ENCODE measurements around the gene MRPL24.
"Not testable (repeated sequence)": the region's sequence is repeated elsewhere in the genome, so short reads cannot be mapped to it uniquely, and the experiment has no call there.

Gene MRPL24

DNA sequence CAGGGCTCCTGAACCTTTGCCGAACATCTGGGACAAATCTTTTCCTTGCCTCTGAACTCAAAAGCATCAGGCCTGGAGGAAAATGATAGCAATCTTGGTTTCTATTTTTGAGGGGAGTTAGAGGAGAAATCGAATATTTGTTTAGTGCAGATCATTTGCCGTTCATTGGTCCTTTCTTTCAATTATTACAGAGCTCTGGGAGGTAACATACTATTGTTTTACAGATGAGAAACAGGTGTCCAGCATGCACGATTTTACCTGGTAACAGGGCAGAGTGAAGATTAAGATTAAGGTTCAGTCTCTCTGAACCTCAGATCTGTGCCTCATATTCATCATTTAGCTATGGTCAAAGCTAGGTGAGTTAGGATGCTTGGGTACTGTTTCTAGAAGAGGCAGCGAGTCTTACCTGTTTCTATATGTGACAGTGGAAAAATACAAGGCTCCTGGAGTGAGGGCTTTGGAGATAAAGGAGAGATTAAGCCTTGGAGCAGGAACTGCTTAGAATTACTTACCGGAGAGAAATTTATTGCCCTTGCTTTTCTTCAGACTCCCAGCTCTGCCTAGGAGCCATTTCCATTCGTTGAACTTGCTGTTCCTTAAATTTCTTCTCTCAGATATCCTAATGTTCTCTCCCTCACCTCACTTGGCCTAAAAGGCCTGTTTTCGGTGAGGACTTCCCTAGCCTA, 27.9 kb upstream of the MRPL24 start:
- H3K27me3 ChIP-seq (ENCODE audit: control insufficient read depth, insufficient read depth, low read length): no peaks in the 10 kb centered on the region
- no peak overlapping the region for H3K27ac ChIP-seq (ENCODE audit: low read depth, low read length)
- peak overlapping the region; percentile 82 for H3K9ac ChIP-seq (ENCODE audit: low read length)
- peaks cover 8% of the 10 kb centered on the region for H3K36me3 ChIP-seq (ENCODE audit: control insufficient read depth, insufficient read depth, low read length)
- H3K4me3 ChIP-seq (ENCODE audit: low read length): peak overlapping the region; percentile 90
- H3K4me1 ChIP-seq (ENCODE audit: control insufficient read depth, insufficient read depth, low read length): peaks cover 35% of the 10 kb centered on the region

- no peaks in the 10 kb centered on the region for H3K27me3 ChIP-seq (ENCODE audit: control insufficient read depth, insufficient read depth, low read length)
- H3K9ac ChIP-seq (ENCODE audit: low read length): peak overlapping the region; percentile 82
- peaks cover 31% of the 10 kb centered on the region for H3K4me1 ChIP-seq (ENCODE audit: control insufficient read depth, insufficient read depth, low read length)
- H3K4me3 ChIP-seq (ENCODE audit: low read length): peak overlapping the region; percentile 90
- peaks cover 8% of the 10 kb centered on the region for H3K36me3 ChIP-seq (ENCODE audit: control insufficient read depth, insufficient read depth, low read length)
- H3K27ac ChIP-seq (ENCODE audit: low read depth, low read length): peak overlapping the region; percentile 90
Measured at GRCh38 chr1:156767879-156768604, 27.2 kb upstream of the MRPL24 start.

DNA sequence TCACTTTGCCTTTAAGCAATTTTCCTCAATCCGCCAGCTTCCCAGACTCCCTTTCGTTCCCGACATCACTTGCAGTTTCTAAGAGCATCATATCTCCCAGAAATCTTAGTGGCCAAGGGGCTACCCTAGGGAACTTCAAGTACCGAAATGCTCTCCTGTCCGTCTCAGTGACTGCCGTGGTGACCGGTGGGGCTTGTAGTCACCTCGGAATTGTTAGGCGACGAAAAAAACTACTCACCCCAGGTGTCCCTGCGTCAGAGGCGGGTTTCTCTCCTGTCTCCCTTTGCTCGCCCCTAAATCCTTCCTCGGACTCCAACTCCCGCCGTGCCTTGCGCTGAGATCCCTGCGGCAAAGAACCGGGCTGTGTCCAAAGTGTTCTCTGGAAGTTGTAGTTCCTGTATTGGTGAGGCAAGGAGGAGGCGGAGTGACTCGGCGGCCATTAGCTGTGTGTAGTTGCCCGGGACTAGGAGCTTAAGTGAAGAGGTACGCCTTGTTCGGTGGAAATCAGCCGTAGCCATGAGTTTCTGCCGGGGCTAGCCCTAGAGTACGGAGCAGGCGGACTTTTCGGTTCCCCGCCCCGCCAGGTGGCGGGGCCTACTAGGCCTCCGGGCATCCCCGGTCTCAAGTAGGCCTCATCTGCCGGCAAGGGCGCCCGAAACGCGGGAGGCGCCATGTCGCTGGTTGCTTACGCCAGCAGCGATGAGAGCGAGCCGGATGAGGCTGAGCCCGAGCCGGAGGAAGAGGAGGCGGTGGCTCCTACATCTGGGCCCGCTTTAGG, 26.4 kb upstream of the MRPL24 start, which contains the start of gene PRCC:
PRCC (plus strand) TSS at position 435 of the 778 bp plus-strand sequence; CDS start at position 672, 237 bp downstream.
- peak within 1 kb of the TSS; percentile 95 for H3K27ac ChIP-seq (ENCODE audit: low read depth, low read length)
- peak within 1 kb of the TSS; percentile 82 for H3K9ac ChIP-seq (ENCODE audit: low read length)
- peaks cover 24% of the 10 kb centered on the region for H3K4me1 ChIP-seq (ENCODE audit: control insufficient read depth, insufficient read depth, low read length)

GRCh38 chr1:156766298-156767100, 25.6 kb upstream of the MRPL24 start:
- H3K27ac ChIP-seq (ENCODE audit: low read depth, low read length): peak overlapping the region; percentile 95
- H3K4me1 ChIP-seq (ENCODE audit: control insufficient read depth, insufficient read depth, low read length): peaks cover 24% of the 10 kb centered on the region
- H3K27me3 ChIP-seq (ENCODE audit: control insufficient read depth, insufficient read depth, low read length): no peaks in the 10 kb centered on the region
- peak overlapping the region; percentile 85 for H3K4me3 ChIP-seq (ENCODE audit: low read length)
- peak overlapping the region; percentile 54 for H3K9ac ChIP-seq (ENCODE audit: low read length)
- H3K36me3 ChIP-seq (ENCODE audit: control insufficient read depth, insufficient read depth, low read length): peaks cover 8% of the 10 kb centered on the region

More for the DNA sequence above, 26.4 kb upstream of the MRPL24 start, which contains the start of gene PRCC:
- Histone ChIP-seq H3K27me3 (ENCODE audit: control insufficient read depth, insufficient read depth, low read length) (no peaks in the 10 kb centered on the region), H3K4me3 (ENCODE audit: low read length) (peak within 1 kb of the TSS; percentile 90), H3K36me3 (ENCODE audit: control insufficient read depth, insufficient read depth, low read length) (peaks cover 8% of the 10 kb centered on the region)

DNA sequence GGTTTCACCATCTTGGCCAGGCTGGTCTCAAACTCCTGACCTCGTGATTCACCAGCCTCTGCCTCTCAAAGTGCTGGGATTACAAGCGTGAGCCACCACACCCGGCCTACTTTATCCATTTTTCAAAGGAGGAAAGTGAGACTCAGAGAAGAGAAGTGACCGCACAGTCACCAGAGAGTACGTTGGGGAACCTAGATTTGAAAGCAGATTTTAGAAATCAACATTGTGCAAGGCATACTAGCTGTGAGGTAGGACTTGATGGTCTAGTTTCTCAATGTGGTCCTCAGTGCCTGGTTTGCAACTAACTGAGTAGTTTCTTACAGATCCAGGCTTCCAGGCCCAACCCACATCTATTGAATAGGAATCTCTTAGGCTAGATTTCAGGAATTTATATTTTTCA, 24.8 kb upstream of the MRPL24 start:
- Histone ChIP-seq H3K27me3 (ENCODE audit: control insufficient read depth, insufficient read depth, low read length) (no peaks in the 10 kb centered on the region), H3K9ac (ENCODE audit: low read length) (no peak overlapping the region), H3K27ac (ENCODE audit: low read depth, low read length) (no peak overlapping the region), H3K4me1 (ENCODE audit: control insufficient read depth, insufficient read depth, low read length) (peaks cover 17% of the 10 kb centered on the region), H3K4me3 (ENCODE audit: low read length) (no peak overlapping the region), H3K36me3 (ENCODE audit: control insufficient read depth, insufficient read depth, low read length) (peaks cover under 1% of the 10 kb centered on the region)

GRCh38 chr1:156765136-156765535, 24.2 kb upstream of the MRPL24 start:
- H3K9ac ChIP-seq (ENCODE audit: low read length); H3K36me3 ChIP-seq (ENCODE audit: control insufficient read depth, insufficient read depth, low read length); H3K4me3 ChIP-seq (ENCODE audit: low read length); H3K27me3 ChIP-seq (ENCODE audit: control insufficient read depth, insufficient read depth, low read length); H3K27ac ChIP-seq (ENCODE audit: low read depth, low read length): not testable (repeated sequence)
- peaks cover 17% of the 10 kb centered on the region for H3K4me1 ChIP-seq (ENCODE audit: control insufficient read depth, insufficient read depth, low read length)

- Histone ChIP-seq H3K27ac (ENCODE audit: low read depth, low read length) (no peak overlapping the region), H3K4me1 (ENCODE audit: control insufficient read depth, insufficient read depth, low read length) (no peaks in the 10 kb centered on the region), H3K27me3 (ENCODE audit: control insufficient read depth, insufficient read depth, low read length) (no peaks in the 10 kb centered on the region), H3K9ac (ENCODE audit: low read length) (no peak overlapping the region), H3K36me3 (ENCODE audit: control insufficient read depth, insufficient read depth, low read length) (no peaks in the 10 kb centered on the region), H3K4me3 (ENCODE audit: low read length) (no peak overlapping the region)
Measured at GRCh38 chr1:156760796-156761104, 19.9 kb upstream of the MRPL24 start.

DNA sequence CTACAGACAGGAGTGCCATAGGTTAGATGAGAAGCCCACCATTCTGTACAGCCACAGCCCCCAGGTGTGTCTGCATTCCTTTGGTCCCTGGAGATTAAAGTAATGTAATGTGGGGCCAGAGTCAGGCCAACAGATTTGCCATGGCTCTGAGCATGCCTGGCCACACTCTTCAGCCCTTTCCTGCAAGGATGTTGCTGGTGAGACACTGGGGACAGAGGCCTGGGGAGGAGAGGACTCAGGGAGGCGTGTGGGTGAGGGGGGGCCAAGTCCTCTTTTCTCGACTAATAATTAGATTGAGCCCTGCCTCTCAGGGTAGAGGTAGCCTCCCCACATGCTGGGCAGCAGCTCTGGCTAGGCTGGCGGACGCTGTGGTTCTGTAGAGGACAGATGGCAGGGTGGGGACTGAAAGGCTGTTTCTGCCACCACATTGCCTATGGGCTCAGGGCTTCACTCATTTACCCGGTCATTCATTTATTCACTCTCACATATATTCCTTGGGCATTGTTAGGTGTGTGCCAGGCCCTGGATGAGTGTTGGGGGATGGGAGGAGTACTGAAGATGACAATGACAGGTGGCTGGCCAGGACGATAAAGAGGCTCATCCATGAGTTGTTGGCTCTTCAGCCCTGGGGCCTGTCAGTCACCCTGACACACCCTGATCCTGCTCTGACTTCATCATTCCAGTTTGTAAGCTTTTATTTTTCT, 19.4 kb upstream of the MRPL24 start:
- H3K27me3 ChIP-seq (ENCODE audit: control insufficient read depth, insufficient read depth, low read length): no peaks in the 10 kb centered on the region
- no peak overlapping the region for H3K9ac ChIP-seq (ENCODE audit: low read length)
- H3K4me3 ChIP-seq (ENCODE audit: low read length): no peak overlapping the region
- no peaks in the 10 kb centered on the region for H3K4me1 ChIP-seq (ENCODE audit: control insufficient read depth, insufficient read depth, low read length)
- no peaks in the 10 kb centered on the region for H3K36me3 ChIP-seq (ENCODE audit: control insufficient read depth, insufficient read depth, low read length)
- H3K27ac ChIP-seq (ENCODE audit: low read depth, low read length): no peak overlapping the region

DNA sequence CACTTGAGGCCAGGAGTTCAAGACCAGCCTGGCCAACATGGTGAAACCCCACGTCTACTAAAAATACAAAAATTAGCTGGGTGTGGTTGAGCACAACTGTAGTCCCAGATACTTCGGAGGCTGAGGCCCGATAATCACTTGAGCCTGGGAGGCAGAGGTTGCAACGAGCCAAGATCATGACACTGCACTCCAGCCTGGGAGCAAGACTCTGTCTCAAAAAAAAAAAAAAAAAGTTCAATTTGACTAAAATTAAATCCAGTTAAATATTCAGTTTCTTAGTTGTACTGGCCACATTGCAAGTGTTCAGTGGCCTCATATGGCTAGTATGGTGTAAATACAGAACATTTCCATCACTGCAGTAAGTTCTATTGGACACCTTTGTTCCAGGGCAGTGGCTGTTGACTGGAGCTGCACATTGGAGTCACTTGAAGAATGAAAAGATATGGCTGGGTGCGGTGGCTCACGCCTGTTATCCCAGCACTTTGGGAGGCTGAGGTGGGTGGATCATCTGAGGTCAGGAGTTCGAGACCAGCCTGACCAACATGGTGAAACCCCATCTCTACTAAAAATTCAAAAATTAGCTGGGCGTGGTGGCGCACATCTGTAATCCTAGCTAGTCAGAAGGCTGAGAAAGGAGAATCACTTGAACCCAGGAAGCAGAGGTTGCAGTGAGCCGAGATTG, 16.8 kb upstream of the MRPL24 start:
- H3K4me1 ChIP-seq (ENCODE audit: control insufficient read depth, insufficient read depth, low read length); H3K36me3 ChIP-seq (ENCODE audit: control insufficient read depth, insufficient read depth, low read length); H3K27me3 ChIP-seq (ENCODE audit: control insufficient read depth, insufficient read depth, low read length); H3K4me3 ChIP-seq (ENCODE audit: low read length); H3K27ac ChIP-seq (ENCODE audit: low read depth, low read length); H3K9ac ChIP-seq (ENCODE audit: low read length): not testable (repeated sequence)

DNA sequence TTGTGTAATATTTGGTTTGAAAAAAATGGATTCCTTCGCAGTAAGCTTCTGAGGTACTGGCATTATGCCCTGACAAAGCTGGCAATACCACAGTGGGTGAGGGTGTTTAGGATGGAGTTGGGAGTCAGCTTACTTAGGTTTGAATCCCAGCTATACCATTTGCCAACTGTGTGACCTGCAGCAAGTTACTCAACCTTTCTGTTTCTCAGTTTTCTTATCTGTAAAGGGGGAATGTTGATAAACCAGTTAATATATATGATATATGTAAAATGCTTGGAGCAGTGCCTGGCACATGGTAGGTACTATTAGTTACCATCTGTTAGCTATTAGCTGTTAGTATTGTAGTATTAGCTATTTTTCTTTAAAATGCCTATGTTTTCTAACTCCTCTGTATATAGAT, 15.5 kb upstream of the MRPL24 start:
- H3K27ac ChIP-seq (ENCODE audit: low read depth, low read length): no peak overlapping the region
- no peak overlapping the region for H3K4me3 ChIP-seq (ENCODE audit: low read length)
- no peaks in the 10 kb centered on the region for H3K27me3 ChIP-seq (ENCODE audit: control insufficient read depth, insufficient read depth, low read length)
- H3K36me3 ChIP-seq (ENCODE audit: control insufficient read depth, insufficient read depth, low read length): no peaks in the 10 kb centered on the region
- no peak overlapping the region for H3K9ac ChIP-seq (ENCODE audit: low read length)
- H3K4me1 ChIP-seq (ENCODE audit: control insufficient read depth, insufficient read depth, low read length): peaks cover 9% of the 10 kb centered on the region

GRCh38 chr1:156755527-156755950, 14.7 kb upstream of the MRPL24 start:
- no peak overlapping the region for H3K27ac ChIP-seq (ENCODE audit: low read depth, low read length)
- no peaks in the 10 kb centered on the region for H3K36me3 ChIP-seq (ENCODE audit: control insufficient read depth, insufficient read depth, low read length)

More at GRCh38 chr1:156755527-156755950, 14.7 kb upstream of the MRPL24 start:
- no peak overlapping the region for H3K9ac ChIP-seq (ENCODE audit: low read length)
- H3K27me3 ChIP-seq (ENCODE audit: control insufficient read depth, insufficient read depth, low read length): no peaks in the 10 kb centered on the region
- H3K4me3 ChIP-seq (ENCODE audit: low read length): no peak overlapping the region
- peaks cover 9% of the 10 kb centered on the region for H3K4me1 ChIP-seq (ENCODE audit: control insufficient read depth, insufficient read depth, low read length)
